Endothelial cell of hepatic sinusoid (primary cell): ENCODE data around the gene CHL1.

Experiments
- in situ Hi-C: cut with HindIII; loops from 2 replicates; pipeline ENCODE4 v1.10.0; 2017; ENCODE audit warnings: low sequenced_read_pairs

The CHL1 gene

DNA sequence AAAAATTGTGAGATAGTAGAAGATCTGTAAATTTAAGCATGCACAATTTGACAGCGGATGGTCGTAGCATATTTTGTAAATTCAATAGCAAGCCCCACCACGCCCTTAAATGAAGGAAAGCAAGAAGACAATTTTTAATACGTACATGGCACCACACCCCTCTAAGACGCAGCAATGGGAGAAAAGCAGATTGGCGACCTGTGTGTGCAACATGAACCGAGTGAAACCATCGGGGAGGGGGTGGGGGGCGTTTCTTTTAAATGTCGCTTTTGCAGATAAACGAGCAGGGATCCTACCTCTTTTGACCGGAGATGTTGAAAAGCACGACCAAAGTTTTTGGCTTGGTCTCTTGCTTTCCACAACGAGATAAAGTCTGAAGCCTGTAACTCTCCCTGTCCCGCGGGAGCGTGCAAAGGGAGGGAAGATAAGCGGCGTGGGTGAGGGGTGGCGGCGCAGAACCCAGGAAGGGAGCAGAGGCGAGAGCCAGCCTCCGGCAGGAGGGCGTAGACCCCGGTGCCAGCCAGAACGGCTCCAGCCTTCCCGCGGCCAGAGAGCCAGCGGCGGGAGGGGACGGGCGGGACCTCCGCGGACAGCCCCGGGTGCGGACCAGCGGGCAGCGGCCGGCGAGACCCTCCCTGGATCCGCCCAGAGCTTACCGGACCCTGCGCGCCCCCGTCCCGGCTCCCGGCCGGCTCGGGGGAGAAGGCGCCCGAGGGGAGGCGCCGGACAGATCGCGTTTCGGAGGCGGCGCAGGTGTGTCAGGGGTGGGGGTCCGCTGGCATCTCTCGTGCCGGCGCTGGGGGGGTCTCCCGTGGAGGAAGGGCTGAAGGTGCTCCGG is at the start of gene CHL1:
CHL1 (plus strand) TSS at position 453 of the 838 bp plus-strand sequence. CDS start 123,014 bp downstream, outside the sequence.
- in situ Hi-C loops, result no loop called here

DNA sequence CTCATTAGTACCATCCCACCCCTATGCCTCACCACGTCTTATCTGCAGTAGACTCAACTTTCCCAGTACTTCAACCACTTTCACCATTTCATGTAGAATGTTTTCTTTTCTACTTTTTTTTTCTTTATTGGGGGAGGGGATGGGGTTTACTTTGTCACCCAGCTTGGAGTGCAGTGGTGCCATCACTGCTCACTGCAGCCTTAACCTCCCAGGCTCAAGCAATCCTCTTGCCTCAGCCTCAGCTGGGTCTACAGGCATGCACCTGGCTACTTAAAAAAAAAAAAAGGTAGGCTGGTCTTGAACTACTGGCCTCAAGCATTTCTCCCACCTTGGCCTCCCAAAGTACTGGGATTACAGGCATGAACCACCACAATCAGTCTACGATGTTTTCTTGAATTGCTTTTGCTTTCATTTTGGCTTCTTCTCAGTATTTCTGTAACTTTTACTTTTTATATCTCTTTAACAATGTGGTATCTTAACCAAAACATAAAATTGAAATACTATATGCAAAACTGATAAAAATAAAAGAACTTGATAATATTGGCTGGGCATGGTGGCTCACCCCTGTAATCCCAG is 44.9 kb upstream of the CHL1 start:
- in situ Hi-C loops, result no loop called here

- in situ Hi-C loops, result no loop called here
Measured at GRCh38 chr3:159974-160373, 36.6 kb upstream of the CHL1 start.

DNA sequence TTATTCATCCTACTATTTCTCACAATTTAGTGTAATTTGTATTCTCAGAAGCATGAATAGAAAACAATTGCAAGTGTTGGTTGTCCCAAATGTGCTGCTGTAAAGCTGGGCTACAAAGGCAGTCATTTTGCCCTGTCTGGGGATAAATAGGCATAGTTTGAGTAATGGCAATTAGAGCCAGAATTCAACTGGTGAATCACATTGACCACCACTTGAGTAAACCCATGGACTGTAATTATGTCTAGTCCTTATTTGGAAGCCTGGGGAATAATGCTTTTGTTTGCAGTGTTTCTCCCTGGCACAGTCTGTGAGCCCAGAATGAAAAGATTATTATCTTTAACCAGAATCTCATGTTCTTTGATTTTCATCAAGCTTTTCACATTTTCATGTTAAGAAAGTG is 30.5 kb upstream of the CHL1 start:
- in situ Hi-C loops, result no loop called here

DNA sequence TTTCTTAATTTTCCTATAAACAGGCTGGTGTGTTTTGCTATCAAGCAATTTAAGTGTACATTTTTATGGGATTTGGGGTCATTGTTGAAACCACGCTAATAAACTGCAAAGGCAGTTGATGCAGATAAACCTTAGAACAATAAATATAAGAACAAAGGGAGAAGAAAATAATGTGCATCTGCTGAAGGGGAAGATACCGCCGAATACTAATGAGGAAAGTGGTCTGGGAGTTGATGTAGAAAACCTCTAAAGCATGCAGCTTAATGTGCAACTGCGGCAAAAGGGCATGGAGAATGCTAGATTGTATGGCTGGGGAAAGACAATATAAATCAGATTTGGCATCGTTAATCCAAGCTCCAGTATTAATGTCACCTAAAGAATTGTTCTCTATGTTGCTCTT is 29.8 kb upstream of the CHL1 start:
- in situ Hi-C loops, result no loop called here

GRCh38 chr3:173886-174285 is 22.7 kb upstream of the CHL1 start:
- in situ Hi-C loops, result no loop called here

DNA sequence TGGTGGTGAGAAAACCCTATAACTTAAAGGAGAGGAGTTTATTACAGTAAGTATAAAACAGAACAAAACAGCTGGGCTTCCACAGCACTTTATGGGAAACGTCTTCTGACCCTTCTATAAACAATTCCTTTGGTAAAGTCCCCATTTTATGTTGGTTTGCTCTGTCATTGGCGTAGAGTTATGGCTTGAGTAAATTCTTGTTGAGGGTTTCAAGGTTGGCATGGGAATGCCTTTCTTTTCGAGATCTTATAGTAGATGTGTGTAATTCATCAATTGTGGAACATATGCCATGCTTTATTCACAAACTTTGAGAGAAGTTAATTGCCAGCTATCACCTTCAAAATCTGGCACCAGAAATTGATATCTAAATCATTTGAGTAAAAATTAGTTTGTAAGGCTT is 11.6 kb upstream of the CHL1 start:
- in situ Hi-C loops, result no loop called here

DNA sequence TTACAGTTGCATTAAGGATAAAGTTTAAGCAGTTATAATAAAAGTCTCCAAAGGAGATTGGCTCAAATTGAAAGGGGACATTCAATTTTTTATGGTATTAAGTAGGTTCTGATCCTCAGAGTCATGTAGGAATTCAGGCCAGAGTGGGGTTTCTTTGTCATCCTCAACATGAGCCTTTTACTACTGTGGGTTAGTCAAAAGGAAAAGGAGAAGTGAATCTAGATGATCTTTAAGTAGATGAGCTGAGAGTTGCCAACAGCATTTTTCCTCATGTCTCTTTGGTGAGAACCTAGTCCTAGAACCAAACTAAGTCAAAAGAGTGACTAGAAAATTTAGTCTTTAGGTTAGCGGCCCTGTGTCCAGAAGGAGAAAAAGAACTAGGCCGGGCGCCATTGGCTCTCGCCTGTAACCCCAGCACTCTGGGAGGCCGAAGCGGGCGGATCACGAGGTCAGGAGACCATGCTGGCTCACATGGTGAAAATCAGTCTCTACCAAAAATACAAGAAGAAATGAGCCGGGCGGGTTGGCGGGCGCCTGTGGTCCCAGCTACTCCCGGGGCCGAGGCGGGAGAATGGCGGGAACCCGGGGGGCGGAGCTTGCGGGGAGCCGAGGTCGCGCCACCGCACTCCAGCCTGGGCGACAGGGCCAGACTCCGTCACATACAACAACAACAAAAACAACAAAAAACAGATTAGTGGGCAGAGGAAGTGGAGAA is 4.2 kb upstream of the CHL1 start:
- in situ Hi-C loops, result no loop called here

GRCh38 chr3:194001-194400 is 2.6 kb upstream of the CHL1 start:
- in situ Hi-C loops, result no loop called here

- in situ Hi-C loops, result no loop called here
Measured at GRCh38 chr3:194421-194820, 2.1 kb upstream of the CHL1 start.

- in situ Hi-C loops, result no loop called here
Measured at GRCh38 chr3:195666-196065, 897 bp upstream of the CHL1 start.

DNA sequence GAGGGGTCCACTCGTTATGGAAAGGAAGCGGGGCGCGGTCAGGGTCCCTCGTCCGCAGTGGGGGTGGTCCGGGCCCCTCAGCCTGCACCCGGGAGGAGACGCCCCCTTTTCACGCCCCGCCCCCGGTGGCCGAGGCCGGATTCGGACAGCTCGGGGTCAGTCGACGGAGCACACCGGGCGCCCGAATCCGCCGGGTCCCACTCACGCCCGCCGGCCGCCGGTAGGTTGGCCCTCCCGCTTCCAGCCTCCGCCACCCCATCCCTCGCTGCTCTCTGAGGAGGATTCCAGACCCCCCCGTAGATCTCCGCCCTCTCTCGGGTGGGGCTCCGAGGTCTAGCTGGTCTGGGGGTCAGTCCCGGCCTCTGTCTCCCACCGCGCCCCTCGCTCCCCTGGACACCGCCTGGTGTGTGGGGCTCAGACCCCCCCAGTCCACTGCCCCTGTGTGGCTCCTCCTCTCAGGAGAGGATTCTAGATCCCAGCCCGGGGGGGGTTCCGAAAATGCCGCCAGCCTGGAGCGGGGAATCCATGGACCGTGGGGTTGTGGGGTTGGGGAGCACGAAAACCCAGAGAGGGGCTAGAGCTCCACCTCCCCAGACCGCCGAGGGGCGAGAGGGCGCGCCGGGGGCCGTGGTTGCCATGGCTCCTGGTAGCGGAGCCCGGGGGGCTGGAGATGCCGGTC is 725 bp downstream of the CHL1 start:
- in situ Hi-C loops, result no loop called here

GRCh38 chr3:197828-198491 is 1.4 kb downstream of the CHL1 start:
- in situ Hi-C loops, result no loop called here

- in situ Hi-C loops, result no loop called here
Measured at GRCh38 chr3:199835-200234, 3.3 kb downstream of the CHL1 start.

DNA sequence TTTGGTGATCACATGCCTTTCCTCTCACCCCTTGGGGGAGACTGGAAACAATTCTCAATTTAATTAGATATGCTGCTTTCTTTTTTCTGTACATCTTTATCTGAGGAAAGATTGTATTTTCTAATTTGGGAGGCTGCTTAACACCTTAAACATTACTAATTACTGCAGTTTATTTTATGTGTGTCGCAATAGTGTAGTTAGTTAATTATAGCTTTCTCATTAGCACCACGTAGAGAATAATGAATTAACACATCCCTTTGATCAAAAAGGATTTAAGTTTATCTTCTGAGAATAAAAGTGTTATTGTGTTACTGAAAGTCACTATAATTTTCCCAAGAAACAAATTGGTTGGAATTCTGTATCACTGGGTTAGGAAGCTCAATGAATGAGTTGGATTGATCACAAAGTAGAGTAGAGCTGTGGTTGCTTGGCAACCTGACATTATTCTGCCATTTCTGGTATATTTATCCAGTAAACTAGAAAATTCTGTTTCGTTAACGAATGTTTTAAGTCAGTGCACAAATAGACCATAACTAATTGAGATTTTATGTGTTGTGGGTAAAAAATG is 4.3 kb downstream of the CHL1 start:
- in situ Hi-C loops, result no loop called here

- in situ Hi-C loops, result no loop called here
Measured at GRCh38 chr3:204102-204501, 7.5 kb downstream of the CHL1 start.

- in situ Hi-C loops, result no loop called here
Measured at GRCh38 chr3:207973-208372, 11.4 kb downstream of the CHL1 start.

GRCh38 chr3:210669-211068 is 14.1 kb downstream of the CHL1 start:
- in situ Hi-C loops, result no loop called here

GRCh38 chr3:212432-212831 is 15.9 kb downstream of the CHL1 start:
- in situ Hi-C loops, result no loop called here

- in situ Hi-C loops, result no loop called here
Measured at GRCh38 chr3:217099-217813, 20.7 kb downstream of the CHL1 start.
